Measurements from ENCODE around the gene ZNF280B.
"Not testable (repeated sequence)": the region's sequence is repeated elsewhere in the genome, so short reads cannot be mapped to it uniquely, and the experiment has no call there.

The ZNF280B gene

DNA sequence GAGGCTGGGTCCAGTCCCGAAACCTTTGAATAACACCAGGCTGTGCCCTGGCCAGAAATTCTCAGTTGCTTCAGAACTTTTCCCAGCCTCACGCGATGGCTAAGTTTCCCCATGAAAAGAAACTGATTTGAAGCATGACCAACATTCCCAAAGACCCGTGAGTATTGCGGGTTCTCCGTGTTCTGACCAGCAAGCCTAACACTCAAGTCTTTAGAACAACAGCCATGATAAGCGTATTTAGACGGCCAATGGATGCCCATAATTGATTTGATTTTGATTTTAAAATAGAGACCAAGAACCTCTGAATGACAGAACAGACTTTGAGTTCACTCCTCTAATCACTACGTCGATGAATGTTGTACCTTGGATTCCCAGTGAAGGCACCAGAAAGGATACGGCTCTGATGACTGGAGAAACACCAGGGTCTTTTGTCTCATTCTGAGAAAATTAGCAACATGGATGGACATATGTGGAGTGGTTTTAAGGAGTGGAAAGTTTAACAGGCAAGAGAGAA is 43.9 kb downstream of the ZNF280B start:
- FAIRE-seq = no peak
- no peak for DNase-seq (ENCODE audit: low spot score)

DNA sequence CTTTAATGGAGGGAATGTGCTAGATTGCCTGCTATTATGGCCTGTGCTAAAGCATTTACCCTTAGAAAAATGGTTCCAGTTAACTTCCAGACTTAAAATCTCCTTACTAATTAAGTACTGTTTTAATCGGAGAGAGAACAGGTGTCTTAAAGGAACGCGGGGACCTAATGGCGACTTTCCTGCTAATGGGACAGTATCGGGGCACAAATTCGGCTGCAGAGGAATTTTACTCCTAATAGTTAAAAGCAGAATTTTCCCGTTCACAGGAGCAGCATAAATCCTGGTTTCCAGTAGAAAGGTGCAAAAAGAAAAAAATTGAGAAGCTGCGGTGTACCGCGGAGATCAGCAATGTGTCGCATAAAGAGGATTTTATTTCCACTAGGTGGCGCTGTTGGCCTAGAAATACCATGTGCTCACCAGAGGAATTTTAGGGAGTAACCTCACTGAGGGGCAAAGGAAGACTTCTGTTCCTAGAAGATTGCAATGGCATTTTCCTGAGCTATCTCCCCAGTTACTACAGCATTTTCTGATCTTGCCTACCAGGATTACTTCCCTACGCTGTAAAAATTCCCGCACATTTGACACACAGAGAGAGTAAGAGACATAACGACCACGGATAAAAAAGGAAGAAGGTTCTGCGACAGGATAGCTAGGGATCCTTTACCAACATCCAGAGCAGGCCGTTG is 44.5 kb downstream of the ZNF280B start:
- peak; percentile 17 for FAIRE-seq
- peak; percentile 85 for DNase-seq (ENCODE audit: low spot score)

DNA sequence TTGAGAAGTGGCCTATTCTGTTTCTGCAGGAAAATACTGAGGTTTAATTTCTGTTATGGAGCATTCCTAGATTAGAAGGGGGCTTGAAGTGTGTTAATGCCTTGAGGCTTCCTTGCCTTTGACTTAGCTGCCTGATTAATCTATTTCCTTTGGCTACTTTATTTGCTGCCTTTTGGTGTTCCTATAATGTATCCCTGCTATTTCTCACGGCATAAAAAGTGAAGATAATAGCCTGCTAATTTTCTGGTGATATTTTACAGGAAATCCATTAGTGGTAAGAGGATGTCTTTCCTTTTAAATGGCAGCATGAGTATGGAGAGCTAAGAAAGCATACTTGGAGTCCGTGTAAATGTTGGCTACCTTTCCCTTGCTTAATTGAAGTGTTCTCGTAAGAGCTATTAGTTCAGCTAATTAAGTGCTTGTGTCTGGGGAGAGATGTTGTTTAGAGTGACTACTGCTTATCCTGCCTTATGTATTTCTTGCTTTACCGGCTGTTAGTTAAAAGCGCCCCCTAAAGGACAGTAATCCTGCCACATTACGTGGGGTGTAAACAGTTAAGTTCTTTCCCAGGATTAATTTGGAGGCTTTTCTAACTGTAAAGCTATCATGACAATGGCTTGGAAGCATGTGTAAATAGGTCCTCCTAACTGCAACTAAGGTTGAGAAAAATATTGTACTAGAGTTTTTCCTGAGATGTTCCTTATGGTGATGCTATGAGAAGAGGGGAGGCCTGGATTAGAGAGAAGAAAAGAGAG is 45.6 kb downstream of the ZNF280B start:
- DNase-seq (ENCODE audit: low spot score) = no peak
- peak; percentile 37 for FAIRE-seq

DNA sequence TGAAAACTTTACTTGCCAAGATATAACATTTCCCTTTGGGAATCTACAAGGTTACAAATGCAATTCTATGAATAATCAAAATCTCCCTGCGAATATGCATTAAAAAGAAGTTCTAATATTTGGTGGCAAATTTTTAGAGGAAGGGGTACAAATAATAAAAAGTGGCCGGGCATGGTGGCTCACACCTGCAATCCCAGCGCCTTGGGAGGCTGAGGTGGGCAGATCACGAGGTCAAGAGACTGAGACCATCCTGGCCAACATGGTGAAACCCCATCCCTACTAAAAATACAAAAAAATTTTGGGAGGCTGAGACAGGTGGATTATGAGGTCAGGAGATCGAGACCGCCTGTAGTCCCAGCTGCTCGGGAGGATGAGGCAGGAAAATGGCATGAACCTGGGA is 47.0 kb downstream of the ZNF280B start:
- FAIRE-seq (no peak), DNase-seq (ENCODE audit: low spot score) (no peak)

DNA sequence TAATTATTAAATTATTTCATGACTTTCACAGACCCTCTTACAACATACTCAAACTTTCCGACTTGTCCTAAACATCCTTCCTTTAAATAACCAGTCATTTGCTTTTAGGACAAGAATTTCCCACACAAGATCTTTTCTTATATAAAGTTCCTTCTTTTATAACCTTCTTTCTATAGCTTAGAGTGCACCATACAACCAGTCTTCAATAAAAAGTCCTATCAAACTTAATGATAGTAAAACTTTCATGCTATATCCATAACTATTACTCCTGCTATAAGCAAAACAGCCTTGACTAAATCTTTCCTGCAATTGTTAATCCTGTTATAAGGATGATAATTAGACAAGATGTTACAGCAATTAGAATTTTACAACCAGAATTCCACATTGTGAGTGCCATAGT is 47.4 kb downstream of the ZNF280B start:
- DNase-seq (ENCODE audit: low spot score) = no peak
- no peak for FAIRE-seq

DNA sequence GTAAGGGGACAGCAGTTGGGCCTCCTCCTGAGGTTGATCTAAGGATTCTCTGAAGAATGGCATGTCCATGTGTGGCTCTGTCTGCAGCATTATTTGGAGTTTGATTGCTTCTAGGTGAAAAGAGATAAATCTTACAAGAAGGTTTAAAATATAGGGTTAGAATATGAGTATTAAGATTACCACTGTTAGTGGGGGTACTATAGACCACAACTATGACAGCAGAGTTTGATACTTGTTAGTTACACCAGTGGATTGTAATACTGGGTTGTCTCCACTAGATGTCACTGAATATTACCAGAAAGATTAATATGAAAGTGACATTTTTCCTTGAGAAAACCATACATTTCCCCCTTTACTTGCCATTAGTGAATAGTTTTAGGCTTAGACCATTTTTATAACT is 47.9 kb downstream of the ZNF280B start:
- FAIRE-seq = no peak
- no peak for DNase-seq (ENCODE audit: low spot score)

DNA sequence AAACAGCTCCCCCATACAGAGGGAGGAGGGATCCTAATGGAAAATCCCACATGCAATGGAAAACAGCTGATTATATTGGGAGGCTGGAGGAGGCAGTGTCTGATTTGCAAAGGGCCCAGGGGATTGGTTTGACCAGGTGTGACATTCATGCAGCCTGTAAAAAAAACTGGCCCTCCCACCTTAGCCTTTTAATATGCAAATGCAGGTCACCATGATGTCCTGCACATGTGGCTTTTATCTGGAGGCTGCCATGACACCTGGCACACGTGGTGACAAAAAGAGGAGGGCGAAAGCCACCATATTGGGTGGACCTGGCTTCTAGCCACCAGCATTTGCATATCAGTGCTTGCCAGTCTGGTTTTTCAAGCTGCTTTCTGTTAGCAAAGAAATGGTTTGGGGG is 48.5 kb downstream of the ZNF280B start:
- no peak for FAIRE-seq
- DNase-seq (ENCODE audit: low spot score) = no peak

DNA sequence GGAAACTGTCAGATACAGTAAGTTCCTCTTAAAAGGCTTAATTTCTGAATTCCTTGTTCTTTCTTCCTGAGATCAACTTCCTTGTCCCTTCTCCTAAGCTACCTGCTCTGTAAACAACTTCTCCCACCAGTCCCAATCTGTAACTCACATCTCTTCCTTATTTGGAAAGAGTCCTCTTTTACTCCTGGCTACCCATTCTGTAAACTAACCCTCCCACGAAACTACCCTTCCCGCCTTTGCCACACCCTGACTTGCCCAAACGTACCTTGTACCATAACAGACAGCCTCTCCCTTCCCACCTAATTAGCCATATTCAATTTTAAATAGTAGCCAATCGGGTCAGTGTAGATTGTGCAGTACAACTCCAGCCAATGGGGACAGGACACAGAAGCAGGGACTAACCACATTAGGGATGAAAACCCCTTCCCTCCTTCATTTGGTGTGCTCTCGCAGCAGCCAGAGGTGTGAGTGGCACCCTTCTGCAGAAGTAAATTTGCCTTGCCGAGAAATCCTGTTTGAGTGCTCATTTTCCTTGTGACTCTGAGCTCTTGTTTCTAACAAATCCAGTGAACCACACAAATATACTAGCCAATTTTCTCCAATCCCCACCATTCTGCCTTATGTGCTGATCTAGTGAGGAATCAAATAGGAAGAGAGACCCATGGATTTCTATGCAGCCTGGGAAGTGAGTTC is 49.5 kb downstream of the ZNF280B start:
- FAIRE-seq (no peak), DNase-seq (ENCODE audit: low spot score) (no peak)

DNA sequence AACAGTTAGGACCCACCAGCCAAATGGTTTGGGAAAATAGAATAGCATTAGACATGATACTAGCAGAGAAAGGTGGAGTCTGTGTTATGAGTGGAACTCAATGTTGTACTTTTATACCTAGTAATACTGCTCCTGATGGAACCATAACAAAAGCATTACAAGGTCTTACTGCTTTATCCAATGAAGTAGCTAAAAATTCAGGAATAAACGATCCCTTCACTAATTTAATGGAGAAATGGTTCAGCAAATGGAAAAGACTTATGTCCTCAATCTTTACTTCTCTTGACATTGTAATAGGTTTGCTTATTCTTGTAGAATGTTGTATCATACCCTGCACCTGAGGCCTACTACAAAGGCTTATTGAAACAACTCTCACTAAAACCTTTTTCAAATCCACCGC is 50.2 kb downstream of the ZNF280B start:
- DNase-seq (ENCODE audit: low spot score) (no peak), FAIRE-seq (no peak)

DNA sequence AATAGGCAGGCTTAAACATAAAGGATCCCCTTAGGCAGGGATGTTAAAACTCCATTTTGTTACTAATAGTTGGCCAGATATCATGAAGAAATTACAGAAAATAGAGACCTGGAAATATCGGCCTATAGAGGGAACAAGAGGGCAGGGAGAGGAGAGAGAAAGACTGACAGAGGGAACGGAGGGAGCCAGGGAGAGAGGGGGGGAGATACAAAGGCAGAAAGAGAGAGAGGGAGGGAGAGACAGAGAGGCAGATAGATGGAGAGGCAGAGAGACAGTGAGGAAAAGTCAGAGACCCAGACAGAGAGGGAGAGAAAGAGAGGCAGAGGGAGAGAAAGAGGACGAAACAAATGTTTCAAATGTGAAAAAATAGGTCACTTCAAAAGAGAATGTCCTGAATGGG is 53.5 kb downstream of the ZNF280B start:
- DNase-seq (ENCODE audit: low spot score) (no peak), FAIRE-seq (no peak)

DNA sequence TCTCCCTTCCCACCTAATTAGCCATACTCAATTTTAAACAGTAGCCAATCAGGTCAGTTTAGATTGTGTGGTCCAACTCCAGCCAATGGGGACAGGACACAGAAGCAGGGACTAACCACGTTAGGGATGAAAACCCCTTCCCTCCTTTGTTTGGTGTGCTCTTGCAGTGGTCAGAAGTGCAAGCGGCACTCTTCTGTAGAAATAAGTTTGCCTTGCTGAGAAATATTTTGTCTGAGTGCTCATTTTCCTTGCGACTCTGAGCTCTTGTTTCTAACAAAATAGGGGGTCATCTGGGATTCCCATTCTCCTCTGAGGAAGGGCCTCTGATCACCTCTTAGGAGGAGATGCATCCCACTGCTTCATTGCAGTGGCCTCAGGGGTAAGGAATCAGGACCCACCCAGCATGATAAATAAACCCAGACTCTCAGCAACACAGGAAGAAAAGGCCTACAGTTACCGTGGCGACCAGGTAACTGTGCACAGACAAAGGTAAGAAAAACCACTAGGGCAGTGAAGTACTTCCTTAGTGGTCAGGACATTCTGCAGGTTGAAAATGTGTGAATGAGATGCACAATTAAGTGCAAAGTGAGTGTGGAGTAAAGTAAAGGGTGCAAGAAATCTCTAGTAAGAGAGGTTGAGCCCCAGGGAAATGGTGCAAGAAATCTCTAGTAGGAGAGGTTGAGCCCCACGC is 55.4 kb downstream of the ZNF280B start:
- DNase-seq (ENCODE audit: low spot score) = no peak
- FAIRE-seq = no peak

DNA sequence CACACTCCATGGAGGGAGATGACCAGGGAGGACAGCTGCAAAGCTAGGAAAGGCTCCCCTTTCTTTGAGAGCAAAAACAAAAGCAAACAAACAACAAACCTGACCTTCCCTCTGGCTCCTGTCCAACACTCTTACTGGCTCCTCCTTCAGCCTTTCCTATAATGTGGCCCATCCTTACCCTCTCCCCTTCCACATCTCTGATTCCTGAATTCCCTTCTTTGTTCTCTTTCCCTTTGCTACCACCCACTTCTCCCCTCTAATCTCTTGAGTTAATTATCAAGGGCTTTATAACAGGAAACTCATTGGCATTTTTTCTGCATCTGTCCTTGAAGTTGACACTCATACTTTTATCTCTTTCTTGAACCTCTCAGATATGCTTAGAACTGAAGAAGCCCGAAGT is 56.3 kb downstream of the ZNF280B start:
- no peak for DNase-seq (ENCODE audit: low spot score)
- no peak for FAIRE-seq

DNA sequence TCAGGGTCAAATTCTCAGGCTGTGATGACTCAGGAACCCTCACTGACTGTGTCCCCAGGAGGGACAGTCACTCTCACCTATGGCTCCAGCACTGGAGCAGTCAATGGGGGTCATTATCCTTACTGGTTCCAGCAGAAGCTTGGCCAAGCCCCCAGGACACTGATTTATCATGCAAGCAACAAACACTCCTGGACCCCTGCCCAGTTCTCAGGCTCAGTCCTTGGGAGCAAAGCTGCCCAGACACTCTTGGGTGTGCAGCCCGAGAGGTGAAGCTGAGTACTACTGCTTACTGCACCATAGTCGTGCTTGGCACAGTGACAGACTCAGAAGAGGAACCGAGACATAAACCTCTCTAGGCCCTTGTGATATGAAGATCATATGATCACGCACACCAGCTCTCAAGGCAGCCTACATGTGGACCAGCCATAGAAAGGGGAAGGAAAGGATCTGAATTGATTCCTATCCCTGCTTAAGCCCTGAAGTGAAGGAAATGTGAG is 58.2 kb downstream of the ZNF280B start:
- DNase-seq (ENCODE audit: low spot score) = no peak
- no peak for FAIRE-seq

DNA sequence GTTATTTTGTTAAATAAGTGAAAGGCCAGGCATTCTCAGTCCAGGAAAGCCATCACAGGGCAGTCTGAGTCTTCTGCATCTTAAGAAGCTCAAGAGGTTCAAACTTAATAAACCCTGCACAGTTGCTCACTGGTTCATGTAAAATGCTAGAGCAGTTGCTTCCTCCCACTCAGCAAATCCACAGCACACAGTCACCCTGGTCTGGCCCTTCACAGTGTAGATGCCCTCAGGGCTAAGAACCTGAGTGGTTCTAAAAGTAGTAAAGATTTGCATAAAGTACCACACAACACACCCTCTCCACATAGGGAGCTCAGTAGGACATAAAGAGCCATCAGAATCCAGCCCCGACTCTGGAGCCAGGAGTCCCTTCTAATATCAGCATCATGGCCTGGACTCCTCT is 58.7 kb downstream of the ZNF280B start:
- FAIRE-seq (no peak), DNase-seq (ENCODE audit: low spot score) (no peak)

DNA sequence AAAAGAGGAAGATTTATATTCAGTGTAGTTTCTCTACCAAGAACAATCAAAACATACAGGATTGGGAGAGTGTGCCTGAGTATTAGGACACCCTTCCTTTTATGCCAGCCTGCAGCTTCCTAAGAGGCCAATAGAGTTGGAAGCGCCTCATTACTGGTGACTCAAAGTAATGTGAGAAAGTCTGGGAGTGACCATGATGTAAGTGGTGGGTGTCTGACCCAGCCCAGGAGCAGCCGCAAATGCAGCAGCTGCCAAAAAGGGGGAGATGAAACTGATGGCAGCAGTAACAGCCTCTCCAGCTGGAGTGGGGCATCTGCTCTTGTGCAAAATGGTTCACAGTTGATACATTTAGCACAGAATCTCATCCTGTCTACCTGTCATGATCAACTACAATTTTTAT is 62.0 kb downstream of the ZNF280B start:
- DNase-seq (ENCODE audit: low spot score) = no peak
- FAIRE-seq = peak; percentile 77

DNA sequence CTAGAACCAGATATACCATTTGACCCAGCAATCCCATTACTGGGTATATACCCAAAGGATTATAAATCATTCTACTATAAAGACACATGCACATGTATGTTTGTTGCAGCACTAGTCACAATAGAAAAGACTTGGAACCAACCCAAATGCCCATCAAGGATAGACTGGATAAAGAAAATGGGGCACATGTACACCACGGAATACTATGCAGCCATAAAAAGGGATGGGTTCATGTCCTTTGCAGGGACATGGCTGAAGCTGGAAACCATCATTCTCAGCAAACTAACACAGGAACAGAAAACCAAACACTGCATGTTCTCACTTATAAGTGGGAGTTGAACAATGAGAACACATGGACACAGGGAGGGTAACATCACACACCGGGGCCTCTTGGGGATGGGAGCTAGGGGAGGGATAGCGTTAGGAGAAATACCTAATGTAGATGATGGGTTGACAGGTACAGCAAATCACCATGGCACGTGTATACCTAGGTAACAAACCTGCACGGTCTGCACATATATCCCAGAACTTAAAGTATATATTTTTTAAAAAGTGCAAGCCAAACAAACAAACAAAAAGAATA is 64.4 kb downstream of the ZNF280B start:
- FAIRE-seq = not testable (repeated sequence)

DNA sequence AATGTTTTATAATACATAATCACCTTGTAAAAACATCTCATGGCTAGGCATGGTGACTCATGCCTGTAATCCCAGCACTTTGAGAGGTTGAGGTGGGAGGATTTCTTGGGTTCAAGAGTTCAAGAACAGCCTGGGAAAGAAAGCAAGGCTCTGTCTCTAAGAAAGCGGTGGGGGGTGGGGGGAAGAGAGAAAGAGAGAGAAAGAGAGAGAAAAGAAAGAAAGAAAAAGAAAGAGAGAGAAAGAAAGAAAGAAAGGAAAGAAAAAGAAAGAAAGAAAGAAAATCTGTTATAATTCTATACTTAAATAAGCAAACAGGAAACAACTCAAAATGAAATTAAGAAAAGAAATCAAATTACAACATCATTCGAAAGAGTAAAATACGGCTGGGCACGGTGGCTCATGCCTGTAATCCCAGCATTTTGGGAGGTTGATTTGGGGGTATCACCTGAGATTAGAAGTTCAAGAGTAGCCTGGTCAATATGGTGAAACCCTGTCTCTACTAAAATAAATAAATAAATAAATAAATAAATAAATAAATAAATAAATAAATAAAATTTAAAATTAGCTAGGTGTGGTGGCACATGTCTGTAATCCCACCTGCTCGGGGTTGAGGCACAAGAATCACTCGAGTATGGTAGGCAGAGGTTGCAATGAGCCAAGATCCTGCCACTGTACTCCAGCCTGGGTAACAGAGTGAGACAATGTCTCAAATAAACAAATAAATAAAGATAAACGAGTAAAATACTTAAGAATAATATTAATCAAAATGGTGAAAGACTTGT is 65.4 kb downstream of the ZNF280B start:
- DNase-seq (ENCODE audit: low spot score) (no peak), FAIRE-seq (no peak)

More for the DNA sequence above, 64.4 kb downstream of the ZNF280B start:
- DNase-seq (ENCODE audit: low spot score) = not testable (repeated sequence)

DNA sequence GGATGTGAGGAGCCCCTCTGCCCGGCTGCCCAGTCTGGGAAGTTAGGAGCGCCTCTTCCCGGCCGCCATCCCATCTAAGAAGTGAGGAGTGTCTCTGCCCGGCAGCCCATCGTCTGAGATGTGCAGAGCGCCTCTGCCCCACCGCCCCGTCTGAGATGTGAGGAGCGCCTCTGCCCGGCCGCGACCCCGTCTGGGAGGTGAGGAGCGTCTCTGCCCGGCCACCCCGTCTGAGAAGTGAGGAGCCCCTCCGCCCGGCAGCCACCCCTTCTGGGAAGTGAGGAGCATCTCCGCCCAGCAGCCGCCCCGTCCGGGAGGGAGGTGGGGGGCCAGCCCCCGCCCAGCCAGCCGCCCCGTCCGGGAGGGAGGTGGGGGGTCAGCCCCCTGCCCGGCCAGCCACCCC is 66.9 kb downstream of the ZNF280B start:
- not testable (repeated sequence) for DNase-seq (ENCODE audit: low spot score); FAIRE-seq

DNA sequence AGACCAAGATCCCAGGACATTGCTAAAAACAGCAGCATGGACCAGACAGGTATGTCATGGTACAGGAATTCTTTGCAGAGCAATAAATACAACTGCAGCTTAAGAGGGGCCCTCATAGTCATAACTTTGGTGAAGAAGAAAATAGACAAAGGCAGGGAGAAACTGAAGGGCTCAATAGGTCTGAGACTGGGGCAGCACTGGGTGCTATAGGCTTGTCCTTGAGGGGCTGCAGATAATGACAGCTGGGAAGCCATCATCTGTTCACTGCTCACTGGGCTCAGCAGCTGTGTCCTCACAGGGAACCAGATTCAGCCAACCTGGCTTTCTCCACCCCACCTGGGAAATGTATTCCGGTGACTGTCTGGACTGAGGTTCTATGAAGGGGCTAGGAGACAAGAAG is 68.4 kb downstream of the ZNF280B start:
- FAIRE-seq (peak; percentile 46), DNase-seq (ENCODE audit: low spot score) (no peak)

All from urothelium cell line (cell line).